Stimulated activated naive B cell treated with anti-CD40 and anti-IgM and Interleukin-4, amounts not matched to agents 10 μg/mL and 1 μg/mL and 100 μg/mL, for 72 hours (primary cell): ENCODE measurements around the gene SPANXN4.

Experiments
- ATAC-seq, 2 donors: fragments of 150-1000 bp; cut with Tn5 transposase; replicated peaks; 2 replicates each; pipeline ENCODE4 v1.10.0; 2021; ENCODE audit warnings: moderate library complexity in 1 of 2
- DNase-seq: peaks from one replicate; pipeline ENCODE4 v3.0.0; 2021
- H3K27ac Mint-ChIP-seq: one replicate; pipeline ENCODE4 v1.8.0; 2022; ENCODE audit warnings: mild to moderate bottlenecking, mixed read lengths
- H3K27me3 Mint-ChIP-seq, 2 donors: one replicate each; pipeline ENCODE4 v1.8.0; 2022; ENCODE audit warnings: mixed read lengths in 2 of 2
- H3K36me3 Mint-ChIP-seq, 2 donors: one replicate each; pipeline ENCODE4 v1.8.0; 2022; ENCODE audit warnings: mixed read lengths in 2 of 2, mild to moderate bottlenecking in 1 of 2
- H3K4me1 Mint-ChIP-seq, 2 donors: one replicate each; pipeline ENCODE4 v1.8.0; 2022; ENCODE audit warnings: mixed read lengths in 2 of 2, mild to moderate bottlenecking in 1 of 2
- H3K4me3 Mint-ChIP-seq, 2 donors: one replicate each; pipeline ENCODE4 v1.8.0; 2022; ENCODE audit warnings: mild to moderate bottlenecking in 2 of 2, mixed read lengths in 2 of 2, moderate library complexity in 1 of 2
- H3K9me3 Mint-ChIP-seq, 2 donors: one replicate each; pipeline ENCODE4 v1.8.0; 2022; ENCODE audit warnings: mixed read lengths in 2 of 2, mild to moderate bottlenecking in 1 of 2

SPANXN4 gene, protein sequence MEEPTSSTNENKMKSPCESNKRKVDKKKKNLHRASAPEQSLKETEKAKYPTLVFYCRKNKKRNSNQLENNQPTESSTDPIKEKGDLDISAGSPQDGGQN

DNA sequence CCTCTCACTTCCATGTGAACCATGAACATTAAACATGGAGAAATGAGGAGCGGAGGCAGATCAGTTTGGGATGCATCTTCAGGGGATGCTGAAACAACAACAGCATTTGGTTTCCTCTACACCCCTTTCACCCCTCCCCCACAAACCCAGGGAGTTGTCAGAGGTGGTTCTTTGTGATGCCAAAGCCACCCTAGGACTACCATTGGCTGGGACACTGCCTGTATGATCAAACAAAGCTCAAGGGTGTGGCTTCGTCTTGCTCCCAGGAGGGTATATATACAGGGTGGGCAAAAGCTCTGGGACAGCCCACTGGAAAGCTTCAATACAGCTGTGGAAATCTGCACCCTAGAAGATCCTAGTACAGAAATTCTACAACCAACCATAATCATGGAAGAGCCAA lies at the start of gene SPANXN4:
Gene SPANXN4, plus strand, starts transcription at position 301 of the 400 bp plus-strand sequence. Its CDS starts 87 bp downstream, at position 388.
- Mint-ChIP-seq H3K4me3 (no peak within 1 kb of the TSS), H3K36me3 (no peaks in the 10 kb centered on the region), H3K9me3 (peaks cover 5 to 10% of the 10 kb centered on the region in 2 donors), H3K27ac (no peak within 1 kb of the TSS), H3K4me1 (no peaks in the 10 kb centered on the region), H3K27me3 (no peaks in the 10 kb centered on the region)
- DNase-seq (no peak), ATAC-seq (no peak)

DNA sequence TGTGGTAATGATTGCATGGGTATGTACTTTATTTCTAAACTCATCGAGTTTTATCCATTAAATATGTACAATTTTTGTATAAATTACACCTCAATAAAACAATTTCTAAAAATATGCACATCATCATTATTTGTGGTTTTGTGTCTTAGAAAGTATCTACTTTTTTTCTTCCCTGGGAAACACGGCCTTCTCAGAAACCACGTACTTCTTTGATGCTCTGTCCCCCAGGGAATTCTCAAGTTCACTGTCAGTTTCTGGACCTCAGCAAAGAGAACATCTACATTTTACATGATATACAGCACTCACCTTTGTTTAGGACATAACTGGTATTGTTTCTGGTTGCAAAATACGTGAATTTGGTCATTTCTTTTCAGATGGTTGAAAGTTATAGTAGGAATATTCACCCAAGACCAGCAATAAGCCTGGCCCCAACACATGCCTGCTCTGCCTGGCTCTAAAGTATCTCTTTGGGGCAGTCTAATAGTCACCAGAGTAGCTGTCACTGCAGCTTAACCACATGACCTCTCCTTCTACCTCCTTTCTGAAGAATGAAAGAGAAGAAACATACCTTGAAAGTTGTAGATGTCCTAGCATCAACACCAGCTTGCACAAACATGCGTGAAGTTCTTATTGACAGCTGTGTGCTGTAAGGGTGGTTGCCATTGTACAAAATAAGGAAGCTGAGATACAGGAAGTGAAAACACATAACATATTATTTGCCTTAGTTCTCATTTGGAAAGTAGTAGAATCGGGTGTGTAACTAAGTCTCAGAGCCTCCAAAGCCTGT lies 48.4 kb upstream of the SPANXN4 start:
- Mint-ChIP-seq H3K9me3 (peaks cover 6 to 8% of the 10 kb centered on the region in 2 donors), H3K4me1 (peaks cover 14 to 16% of the 10 kb centered on the region in 2 donors), H3K27me3 (no peaks in the 10 kb centered on the region), H3K4me3 (peak overlapping the region in 1 of 2 donors; percentile 27), H3K36me3 (no peaks in the 10 kb centered on the region), H3K27ac (peak overlapping the region; percentile 79)
- ATAC-seq = peak; percentile 92 to 95
- peak; percentile 8 for DNase-seq

DNA sequence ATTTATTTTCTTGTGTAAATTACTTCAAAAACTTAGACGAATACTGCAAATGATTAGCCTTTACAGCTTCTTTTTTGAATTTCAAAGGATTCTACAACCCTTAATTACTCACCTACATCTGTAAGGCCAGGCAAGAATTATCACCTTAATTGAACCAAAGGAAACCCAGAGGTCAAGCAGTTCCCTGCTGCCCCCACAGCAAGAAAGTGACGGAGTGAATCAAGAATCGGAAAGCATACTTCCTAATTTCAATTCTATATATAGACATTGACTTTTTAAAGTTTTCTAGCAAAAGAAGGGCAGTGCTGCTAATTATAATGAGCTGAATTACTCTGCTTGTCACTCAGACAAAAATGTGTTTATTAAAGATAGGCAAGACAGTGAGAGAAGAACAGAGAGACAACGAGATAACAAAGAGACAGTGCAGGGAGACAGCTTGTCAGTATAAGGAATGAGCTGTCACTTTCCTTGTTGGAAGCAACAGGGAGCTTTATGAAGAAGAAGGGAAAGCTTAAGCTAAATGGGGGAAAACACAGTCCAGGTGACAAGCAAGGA lies 47.5 kb upstream of the SPANXN4 start:
- ATAC-seq = peak; percentile 55
- Mint-ChIP-seq H3K27ac (no peak overlapping the region), H3K4me1 (peaks cover 14 to 17% of the 10 kb centered on the region in 2 donors), H3K9me3 (peaks cover 6 to 8% of the 10 kb centered on the region in 2 donors), H3K4me3 (peak overlapping the region; percentile 4 to 55), H3K36me3 (no peaks in the 10 kb centered on the region), H3K27me3 (no peaks in the 10 kb centered on the region)
- no peak for DNase-seq

DNA sequence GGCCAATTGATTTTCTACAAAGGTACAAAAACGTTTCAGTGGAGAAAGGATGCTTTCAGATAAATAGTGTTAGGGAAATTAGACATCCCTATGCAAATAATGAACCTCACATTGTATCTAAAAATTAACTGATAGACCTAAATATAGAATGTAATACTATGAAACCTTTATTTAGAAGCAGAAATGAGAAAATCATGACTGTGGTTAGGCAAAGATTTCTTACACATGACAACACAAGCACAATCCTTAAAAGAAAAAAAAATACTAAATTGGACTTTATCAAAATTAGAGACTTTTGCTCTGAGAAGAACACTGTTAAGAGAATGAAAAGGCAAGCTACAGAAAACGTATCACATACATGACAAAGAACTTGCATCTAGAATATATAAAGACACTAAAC lies 43.0 kb upstream of the SPANXN4 start:
- ATAC-seq (no peak), DNase-seq (no peak)
- peaks cover 9 to 12% of the 10 kb centered on the region in 2 donors for H3K4me1 Mint-ChIP-seq
- no peak overlapping the region for H3K4me3 Mint-ChIP-seq
- peaks cover 4 to 7% of the 10 kb centered on the region in 2 donors for H3K9me3 Mint-ChIP-seq
- no peak overlapping the region for H3K27ac Mint-ChIP-seq
- no peaks in the 10 kb centered on the region for H3K36me3 Mint-ChIP-seq
- H3K27me3 Mint-ChIP-seq = no peaks in the 10 kb centered on the region

DNA sequence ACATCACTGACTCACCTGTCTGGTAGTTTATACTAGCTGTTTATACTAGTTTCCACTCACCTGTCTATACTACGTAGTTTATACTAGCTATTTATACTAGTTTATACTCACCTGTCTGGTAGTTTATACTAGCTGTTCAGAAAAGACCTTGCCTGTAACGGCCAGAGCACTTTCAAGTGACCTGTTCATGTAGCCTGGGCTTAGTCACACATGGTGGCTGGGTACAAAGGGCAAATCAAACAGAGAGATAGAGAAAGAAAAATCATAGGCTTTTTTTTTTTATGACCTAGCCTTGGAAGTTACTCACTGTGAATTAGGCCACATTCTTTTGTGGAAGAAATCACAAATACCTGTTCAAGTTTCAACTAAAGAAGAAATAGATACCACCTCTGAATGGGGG lies 30.7 kb upstream of the SPANXN4 start:
- H3K4me3 Mint-ChIP-seq = no peak overlapping the region
- no peaks in the 10 kb centered on the region for H3K36me3 Mint-ChIP-seq
- no peaks in the 10 kb centered on the region for H3K4me1 Mint-ChIP-seq
- peaks cover 0 to 3% of the 10 kb centered on the region in 2 donors for H3K9me3 Mint-ChIP-seq
- DNase-seq (no peak), ATAC-seq (no peak)
- no peaks in the 10 kb centered on the region for H3K27me3 Mint-ChIP-seq
- no peak overlapping the region for H3K27ac Mint-ChIP-seq

DNA sequence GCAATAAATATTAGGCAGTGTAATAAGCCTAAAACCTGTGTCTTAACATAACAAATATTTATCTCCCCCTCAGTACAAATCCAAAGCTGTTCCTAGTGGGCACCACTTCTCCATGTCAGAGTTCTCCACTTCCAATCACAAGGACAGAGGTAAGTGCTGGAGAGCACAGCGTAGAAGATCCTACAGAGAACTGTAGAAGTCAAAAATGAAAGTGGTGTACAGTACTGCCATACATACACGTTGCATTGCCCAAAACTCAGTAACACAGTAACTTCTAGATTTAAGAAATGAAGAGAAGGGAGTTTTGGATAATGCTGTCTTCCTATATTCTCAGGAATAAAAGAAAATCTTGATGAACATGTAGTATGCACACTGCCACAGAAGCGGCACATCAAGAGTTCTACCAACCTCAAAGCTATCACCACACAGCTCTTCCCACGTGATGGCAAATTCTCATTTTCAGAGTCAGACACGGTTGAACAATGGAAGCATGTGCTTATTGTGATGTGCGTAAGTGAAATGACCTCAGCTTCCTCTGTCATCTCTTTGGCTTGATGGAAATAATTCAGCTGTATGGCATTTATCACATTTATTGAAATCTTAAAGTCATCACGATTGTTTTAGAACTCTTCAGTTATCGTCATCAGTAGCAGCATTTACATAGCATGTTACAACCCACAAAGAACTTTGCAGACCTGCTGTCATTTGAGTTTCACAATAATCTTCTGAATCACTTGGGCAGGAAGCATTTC lies 27.1 kb upstream of the SPANXN4 start:
- no peaks in the 10 kb centered on the region for H3K27me3 Mint-ChIP-seq
- no peak for ATAC-seq
- H3K36me3 Mint-ChIP-seq = no peaks in the 10 kb centered on the region
- no peak overlapping the region for H3K4me3 Mint-ChIP-seq
- H3K4me1 Mint-ChIP-seq = no peaks in the 10 kb centered on the region
- peaks cover 0 to 3% of the 10 kb centered on the region in 2 donors for H3K9me3 Mint-ChIP-seq
- H3K27ac Mint-ChIP-seq = no peak overlapping the region
- no peak for DNase-seq

DNA sequence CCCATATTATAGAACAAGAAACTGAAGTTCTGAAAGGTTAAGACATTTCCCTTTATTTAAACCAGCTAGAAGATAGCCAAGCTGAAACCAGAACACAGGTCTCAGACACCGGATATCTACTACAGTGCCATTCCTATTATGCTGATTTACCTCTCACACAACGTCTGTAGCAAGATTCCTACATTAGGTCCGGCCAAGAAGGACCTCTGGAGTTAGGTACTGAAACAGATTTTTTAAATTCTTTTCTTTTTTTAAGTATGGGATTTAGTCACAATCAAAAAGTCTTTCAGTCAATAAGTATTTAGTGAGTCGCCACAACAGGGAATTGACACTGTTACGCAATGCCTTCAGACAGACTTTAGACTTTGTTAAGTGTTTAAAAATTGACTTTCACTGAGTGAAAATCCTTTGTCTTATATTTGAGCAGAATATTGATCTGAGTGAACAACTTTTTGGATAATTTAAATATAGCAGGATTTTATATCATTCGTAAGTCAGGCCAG lies 26.5 kb upstream of the SPANXN4 start:
- H3K4me1 Mint-ChIP-seq = no peaks in the 10 kb centered on the region
- H3K27me3 Mint-ChIP-seq = no peaks in the 10 kb centered on the region
- no peak for DNase-seq
- no peak overlapping the region for H3K4me3 Mint-ChIP-seq
- no peak for ATAC-seq
- peaks cover 0 to 3% of the 10 kb centered on the region in 2 donors for H3K9me3 Mint-ChIP-seq
- H3K36me3 Mint-ChIP-seq = no peaks in the 10 kb centered on the region
- no peak overlapping the region for H3K27ac Mint-ChIP-seq

DNA sequence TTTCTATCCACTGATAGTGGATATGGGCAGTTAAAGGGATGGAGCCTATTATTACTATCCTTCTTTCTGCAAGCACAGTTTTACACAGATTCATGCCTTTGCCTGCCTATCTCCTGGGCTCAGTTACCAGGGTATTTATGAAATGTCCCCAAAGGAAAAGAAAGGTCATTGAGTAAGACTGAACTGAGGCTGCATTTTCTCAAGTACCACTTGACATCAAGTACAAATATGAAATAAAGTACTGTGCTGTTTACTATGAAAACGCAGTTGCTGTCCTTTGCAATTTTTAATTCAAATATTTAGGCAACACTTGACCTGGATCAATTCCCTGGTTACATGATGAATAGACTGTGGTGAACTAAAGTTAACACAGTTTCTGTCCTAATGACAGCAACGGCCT lies 23.5 kb upstream of the SPANXN4 start:
- Mint-ChIP-seq H3K4me3 (no peak overlapping the region), H3K36me3 (no peaks in the 10 kb centered on the region), H3K4me1 (no peaks in the 10 kb centered on the region), H3K9me3 (no peaks in the 10 kb centered on the region), H3K27ac (no peak overlapping the region), H3K27me3 (no peaks in the 10 kb centered on the region)
- DNase-seq = no peak
- ATAC-seq = no peak

DNA sequence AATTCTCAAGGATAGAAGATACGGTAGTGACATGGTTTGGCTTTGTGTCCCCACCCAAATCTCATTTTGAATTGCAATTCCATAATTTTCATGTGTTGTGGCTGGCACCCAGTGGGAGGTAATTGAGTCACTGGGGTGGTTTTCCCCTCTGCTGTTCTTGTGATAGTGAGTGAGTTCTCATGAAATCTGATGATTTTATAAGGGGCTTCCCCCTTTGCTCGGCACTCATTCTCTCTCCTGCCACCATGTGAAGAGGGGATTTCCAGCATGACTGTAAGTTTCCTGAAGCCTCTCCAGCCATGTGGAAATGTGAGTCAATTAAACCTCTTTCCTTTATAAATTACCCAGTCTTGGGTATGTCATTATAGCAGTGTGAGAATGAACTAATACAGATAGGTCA lies 8.5 kb upstream of the SPANXN4 start:
- Mint-ChIP-seq H3K27ac (no peak overlapping the region), H3K4me3 (no peak overlapping the region), H3K4me1 (peaks cover 0 to 3% of the 10 kb centered on the region in 2 donors), H3K9me3 (peaks cover 5 to 12% of the 10 kb centered on the region in 2 donors), H3K36me3 (peaks cover 0 to 2% of the 10 kb centered on the region in 2 donors), H3K27me3 (no peaks in the 10 kb centered on the region)
- ATAC-seq (peak; percentile 42 to 81), DNase-seq (peak; percentile 26)

DNA sequence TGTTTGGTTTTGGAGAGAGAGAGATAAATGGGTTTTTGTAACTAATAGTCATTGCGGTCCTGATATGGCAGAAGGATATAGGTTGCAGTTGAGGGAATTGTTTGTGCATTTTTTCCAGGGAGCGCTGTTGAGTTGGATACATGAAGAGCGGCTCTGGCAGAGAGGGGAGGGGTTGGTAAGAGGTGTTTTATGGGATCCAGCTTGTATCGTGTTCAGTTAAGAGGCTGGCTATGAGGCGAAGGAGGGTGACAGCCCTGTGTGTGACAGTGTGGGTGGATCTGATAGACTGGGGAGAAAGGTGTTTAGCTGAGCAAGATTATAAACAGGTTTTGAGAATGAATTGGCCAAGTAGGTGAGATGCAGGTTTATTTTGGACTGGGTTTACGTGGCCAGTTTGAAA lies 1.5 kb downstream of the SPANXN4 start:
- DNase-seq (no peak), ATAC-seq (no peak)
- Mint-ChIP-seq H3K4me3 (no peak overlapping the region), H3K4me1 (no peaks in the 10 kb centered on the region), H3K27me3 (no peaks in the 10 kb centered on the region), H3K36me3 (no peaks in the 10 kb centered on the region), H3K27ac (no peak overlapping the region), H3K9me3 (peaks cover 5 to 17% of the 10 kb centered on the region in 2 donors)

DNA sequence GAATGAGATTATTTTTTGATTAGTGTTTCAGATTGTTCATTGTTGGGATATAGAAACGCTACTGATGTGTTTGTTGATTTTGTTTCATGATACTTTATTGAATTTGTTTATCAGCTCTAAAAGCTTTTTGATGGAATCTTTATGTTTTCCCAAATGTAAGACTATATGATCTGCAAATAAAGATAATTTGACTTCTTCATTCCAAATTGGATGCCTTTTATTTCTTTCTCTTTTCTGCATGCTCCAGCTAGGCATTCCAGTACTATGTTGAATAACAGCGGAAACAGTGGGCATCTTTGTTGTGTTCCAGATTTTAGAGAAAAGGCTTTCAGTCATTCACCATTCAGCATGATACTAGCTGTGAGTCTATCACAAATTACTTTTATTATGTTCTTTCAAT lies 21.8 kb downstream of the SPANXN4 start:
- ATAC-seq = no peak
- Mint-ChIP-seq H3K4me3 (no peak overlapping the region), H3K27me3 (no peaks in the 10 kb centered on the region), H3K9me3 (peaks cover 1 to 9% of the 10 kb centered on the region in 2 donors), H3K4me1 (no peaks in the 10 kb centered on the region), H3K27ac (no peak overlapping the region), H3K36me3 (no peaks in the 10 kb centered on the region)
- no peak for DNase-seq

DNA sequence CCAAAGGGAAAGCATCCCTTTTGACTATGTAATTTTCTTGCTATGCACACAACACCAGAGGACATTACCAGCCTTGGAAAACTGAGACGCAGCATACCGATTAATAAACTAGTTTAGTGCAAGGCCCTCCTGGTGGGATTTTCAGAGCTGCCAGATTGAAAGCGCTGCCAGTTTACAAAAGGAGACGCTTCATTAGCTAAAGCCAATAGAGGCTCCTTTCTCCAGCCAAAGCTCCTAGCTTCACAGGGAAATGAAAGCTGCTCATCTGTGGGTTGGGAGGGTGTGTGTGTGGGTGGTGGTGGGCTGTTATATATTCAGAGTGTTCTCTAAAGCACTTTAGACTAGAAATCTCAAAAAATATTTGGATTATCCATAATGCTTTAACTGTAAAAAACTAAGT lies 32.4 kb downstream of the SPANXN4 start:
- no peaks in the 10 kb centered on the region for H3K9me3 Mint-ChIP-seq

DNA sequence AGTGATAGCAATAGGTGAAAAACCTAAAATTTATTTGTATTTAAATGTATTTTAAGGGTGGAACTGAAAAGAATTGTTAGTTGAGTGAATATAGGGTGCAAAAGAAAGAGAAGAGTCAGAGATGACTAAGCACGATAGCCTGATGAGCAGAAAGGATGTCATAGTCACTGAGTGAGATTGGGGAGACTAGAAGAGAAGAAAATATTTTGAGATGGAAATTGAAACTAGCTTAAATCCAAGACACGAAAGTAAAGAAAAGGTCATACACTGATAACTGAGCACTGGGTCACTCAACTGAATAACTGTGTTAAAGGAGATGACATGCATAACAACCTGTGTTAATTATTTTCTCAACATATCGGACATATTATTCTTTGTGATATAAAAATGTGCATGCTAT lies 55.5 kb downstream of the SPANXN4 start:
- no peaks in the 10 kb centered on the region for H3K4me1 Mint-ChIP-seq
- ATAC-seq (no peak), DNase-seq (no peak)
- H3K4me3 Mint-ChIP-seq = no peak overlapping the region
- no peaks in the 10 kb centered on the region for H3K36me3 Mint-ChIP-seq
- no peak overlapping the region for H3K27ac Mint-ChIP-seq
- peaks cover 5 to 17% of the 10 kb centered on the region in 2 donors for H3K9me3 Mint-ChIP-seq
- no peaks in the 10 kb centered on the region for H3K27me3 Mint-ChIP-seq

More for the DNA sequence above, 32.4 kb downstream of the SPANXN4 start:
- DNase-seq (no peak), ATAC-seq (no peak)
- Mint-ChIP-seq H3K4me3 (no peak overlapping the region), H3K27me3 (no peaks in the 10 kb centered on the region), H3K27ac (no peak overlapping the region), H3K36me3 (no peaks in the 10 kb centered on the region), H3K4me1 (no peaks in the 10 kb centered on the region)

DNA sequence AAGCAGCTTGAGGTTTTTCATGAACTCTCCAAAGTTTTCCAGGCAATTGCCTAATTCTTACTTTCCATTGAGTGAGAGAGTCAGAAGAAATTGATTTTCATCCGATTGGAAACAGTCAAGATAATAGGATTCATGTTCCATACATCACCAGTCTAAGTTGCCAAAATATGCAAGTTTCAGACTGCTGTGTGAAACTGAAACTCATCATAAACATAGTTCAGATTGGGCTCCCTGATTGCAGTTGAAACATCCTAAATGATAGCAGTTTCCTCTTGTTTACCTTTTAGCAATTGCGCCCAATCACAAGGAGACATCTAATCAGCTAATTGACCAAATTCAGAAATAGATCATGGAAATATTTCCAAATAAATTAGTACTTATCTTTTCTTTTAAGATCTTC lies 56.8 kb downstream of the SPANXN4 start:
- no peaks in the 10 kb centered on the region for H3K4me1 Mint-ChIP-seq
- H3K27ac Mint-ChIP-seq = no peak overlapping the region
- H3K36me3 Mint-ChIP-seq = no peaks in the 10 kb centered on the region
- DNase-seq = no peak
- H3K9me3 Mint-ChIP-seq = peaks cover 3 to 21% of the 10 kb centered on the region in 2 donors
- no peak overlapping the region for H3K4me3 Mint-ChIP-seq
- no peak for ATAC-seq
- H3K27me3 Mint-ChIP-seq = no peaks in the 10 kb centered on the region
